ENCODE measurements around the gene DYNLRB1.
A peak's percentile ranks its signal among the peaks of the same experiment; 100 is the strongest.
"Not testable (repeated sequence)": the region's sequence is repeated elsewhere in the genome, so short reads cannot be mapped to it uniquely, and the experiment has no call there.

DYNLRB1 gene

GRCh38 chr20:34516247-34517113 lies at the start of gene DYNLRB1:
Gene DYNLRB1, plus strand, starts transcription at chr20:34516422. Its CDS starts 37 bp downstream, at chr20:34516459.
- DNase-seq, result peak; percentile 92 to 98

GRCh38 chr20:34468951-34469350 lies 47.3 kb upstream of the DYNLRB1 start:
- no peak for DNase-seq

- no peak for DNase-seq
These were observed 43.8 kb upstream of the DYNLRB1 start for GRCh38 chr20:34472246-34472925.

- no peak for DNase-seq
These were observed 42.8 kb upstream of the DYNLRB1 start for GRCh38 chr20:34473262-34473883.

GRCh38 chr20:34475979-34476736 lies 40.1 kb upstream of the DYNLRB1 start:
- DNase-seq, result no peak

GRCh38 chr20:34479627-34480026 lies 36.6 kb upstream of the DYNLRB1 start:
- DNase-seq, result no peak

- not testable (repeated sequence) for DNase-seq
These were observed 34.1 kb upstream of the DYNLRB1 start for GRCh38 chr20:34482154-34482553.

- not testable (repeated sequence) for DNase-seq
These were observed 32.5 kb upstream of the DYNLRB1 start for GRCh38 chr20:34483585-34484220.

- no peak for DNase-seq
These were observed 31.1 kb upstream of the DYNLRB1 start for GRCh38 chr20:34485068-34485634.

- DNase-seq, result no peak
These were observed 24.8 kb upstream of the DYNLRB1 start for GRCh38 chr20:34491226-34491931.

GRCh38 chr20:34491932-34492509 lies 24.2 kb upstream of the DYNLRB1 start:
- no peak for DNase-seq

GRCh38 chr20:34493646-34494045 lies 22.6 kb upstream of the DYNLRB1 start:
- DNase-seq, result no peak

- DNase-seq, result no peak
These were observed 20.9 kb upstream of the DYNLRB1 start for GRCh38 chr20:34495307-34495706.

- DNase-seq, result no peak
These were observed 20.3 kb upstream of the DYNLRB1 start for GRCh38 chr20:34495916-34496315.

- DNase-seq, result not testable (repeated sequence)
These were observed 18.6 kb upstream of the DYNLRB1 start for GRCh38 chr20:34497596-34497995.

- DNase-seq, result no peak
These were observed 15.4 kb upstream of the DYNLRB1 start for GRCh38 chr20:34500823-34501222.

- DNase-seq, result no peak
These were observed 9.7 kb upstream of the DYNLRB1 start for GRCh38 chr20:34506480-34506879.

GRCh38 chr20:34507702-34508413 lies 8.4 kb upstream of the DYNLRB1 start:
- no peak for DNase-seq

- DNase-seq, result no peak
These were observed 5.6 kb upstream of the DYNLRB1 start for GRCh38 chr20:34510575-34510974.

GRCh38 chr20:34511891-34512265 lies 4.3 kb upstream of the DYNLRB1 start:
- no peak for DNase-seq

Data from NCI-H446 (cell line).